Measurements from ENCODE around the gene NRL.

DNA sequence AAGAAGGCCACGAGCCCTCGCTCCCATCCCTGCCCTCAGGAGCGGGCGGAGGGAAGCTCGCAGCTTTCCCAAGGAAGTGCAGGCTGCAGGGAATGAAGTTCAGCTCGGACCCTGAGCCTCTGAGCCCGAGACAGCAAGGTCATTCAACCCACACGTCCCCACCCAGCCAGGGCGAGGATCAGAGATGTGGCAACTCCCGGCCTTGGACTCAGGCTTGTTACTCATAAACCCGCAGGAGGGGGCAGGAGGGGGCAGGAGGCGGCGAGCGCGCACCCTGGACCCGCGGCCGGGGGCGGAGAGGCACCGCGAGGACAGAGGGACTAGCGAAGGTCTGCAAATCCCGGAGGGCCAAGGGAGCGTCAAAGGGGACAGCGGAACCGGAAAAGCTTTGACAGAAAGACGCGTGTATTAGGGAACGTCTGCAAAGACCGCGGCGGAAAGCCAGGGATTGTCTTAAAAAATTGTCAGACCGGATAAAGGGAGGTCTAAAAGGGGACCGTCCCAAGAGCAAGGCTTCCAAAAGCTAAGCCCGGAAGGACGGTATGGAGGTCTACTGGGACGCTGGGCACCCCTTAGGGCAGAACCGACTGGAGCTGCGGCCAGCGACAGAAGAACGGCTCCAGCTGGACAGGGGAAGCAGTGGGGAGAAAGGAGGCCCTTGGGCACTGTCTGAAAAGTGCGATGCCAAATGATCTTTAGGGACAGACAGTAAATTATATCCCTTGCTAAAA, 783 bp downstream of the NRL start:
- TF ChIP-seq EZH2 (IDR thresholded peaks at IDR 0.05) (no peak), POLR2AphosphoS5 (IDR thresholded peaks at IDR 0.05; ENCODE audit: borderline replicate concordance, low read depth, low read length) (peak; percentile 74; the same call in 1 of the 2 replicates), FOXP2 (optimal IDR thresholded peaks at IDR 0.05; ENCODE audit: control extremely low read depth, extremely low read length, insufficient read depth) (no peak)

All from SK-N-MC (cell line).